RKO (cell line): Measurements from ENCODE around the gene TMEM273.
A peak's percentile ranks its signal among the peaks of the same experiment; 100 is the strongest.

ENCODE experiments used
- DNase-seq: peaks from one replicate; pipeline ENCODE4 v3.0.0-alpha.2; 2016; ENCODE audit warnings: low spot score

The TMEM273 gene

DNA sequence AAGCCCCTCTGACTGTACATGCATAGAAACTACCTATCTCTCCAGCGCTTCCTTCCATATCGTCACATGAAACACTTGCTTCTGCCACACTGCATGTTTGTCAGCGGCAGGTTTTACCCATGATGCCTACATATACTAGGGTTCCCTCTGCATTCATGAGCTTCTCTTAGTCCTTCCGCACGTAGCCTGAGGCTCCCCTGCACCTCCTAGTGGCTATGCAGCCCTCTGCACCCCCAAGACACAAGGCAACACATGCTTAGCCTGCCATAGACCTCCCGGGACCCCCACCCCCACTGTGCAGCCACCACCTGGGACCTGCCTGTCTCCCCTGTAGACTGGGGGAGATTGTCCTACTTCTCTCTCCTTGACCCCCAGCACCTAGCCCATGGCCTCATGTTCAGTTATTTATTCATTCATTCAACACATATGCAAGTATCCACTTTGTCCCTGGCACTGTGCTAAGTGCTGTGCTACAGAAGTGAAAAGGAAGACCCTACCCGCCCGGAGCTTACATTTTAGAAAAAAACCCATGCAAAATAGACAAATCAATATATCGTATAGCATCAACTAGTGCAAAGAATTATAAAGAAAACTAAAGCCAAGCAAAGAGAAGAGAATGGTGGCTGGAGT is 23.5 kb downstream of the TMEM273 start:
- DNase-seq, result no peak

DNA sequence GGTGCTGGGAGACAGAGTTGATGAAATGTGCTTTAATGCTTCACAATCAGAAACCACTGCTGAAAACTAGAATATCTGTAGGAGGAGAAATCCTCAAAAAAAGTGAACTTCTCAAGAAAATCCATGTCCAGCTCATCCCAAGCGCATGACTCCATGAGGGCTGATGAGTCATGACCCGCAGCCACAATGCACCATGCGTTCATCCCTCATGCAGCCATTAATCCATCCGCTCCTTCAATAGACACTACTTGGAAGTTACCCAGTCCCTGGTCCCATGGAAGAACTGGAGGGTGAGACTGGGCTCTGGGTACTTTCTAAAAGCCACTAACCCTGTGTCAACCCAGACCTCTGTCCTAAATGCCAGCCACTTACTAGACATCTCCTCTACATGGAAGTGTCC is 24.4 kb downstream of the TMEM273 start:
- DNase-seq, result peak; percentile 26

DNA sequence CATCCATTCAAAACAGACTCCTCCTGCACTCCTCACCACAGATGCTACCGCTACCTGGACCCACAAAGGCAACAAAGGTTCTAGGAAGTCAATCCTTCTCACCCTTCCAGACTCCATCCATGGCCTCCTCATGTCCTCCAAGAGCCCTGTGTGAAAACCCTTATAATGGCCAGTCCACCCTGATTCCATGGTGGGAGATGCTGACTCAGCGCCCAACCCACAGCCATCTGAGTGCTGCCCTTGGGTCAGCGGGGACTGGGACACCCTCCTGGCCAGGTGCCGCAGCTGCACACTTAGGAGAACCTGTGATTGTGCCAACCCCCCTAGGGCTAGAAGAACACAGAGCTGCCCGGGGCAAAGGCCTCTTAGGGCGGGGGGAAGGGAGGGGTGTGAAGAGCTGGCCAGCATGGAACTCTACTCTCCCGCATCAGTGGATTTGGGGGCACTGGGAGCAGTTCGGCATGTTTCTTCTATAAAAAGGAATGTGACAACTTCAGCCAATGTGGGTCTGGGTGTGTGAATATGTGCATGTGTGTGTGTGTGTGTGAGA is 25.4 kb downstream of the TMEM273 start:
- no peak for DNase-seq

DNA sequence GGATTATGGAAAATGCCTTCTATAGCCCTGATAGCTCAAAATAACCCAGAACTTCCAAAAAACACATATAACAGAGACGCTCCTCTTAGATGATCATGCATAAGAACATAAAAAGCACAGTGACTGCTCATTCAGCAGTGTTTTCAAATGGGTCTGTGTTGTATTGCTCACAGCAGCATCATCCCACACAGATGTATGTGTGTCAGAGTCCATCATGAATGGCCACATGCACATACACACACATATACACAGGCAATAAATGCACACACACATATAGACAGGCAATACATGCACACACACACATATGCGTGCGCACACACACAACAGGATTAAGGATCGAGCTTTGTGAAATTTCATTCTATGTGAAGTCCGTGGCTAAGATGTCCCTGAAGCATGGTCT is 26.1 kb downstream of the TMEM273 start:
- no peak for DNase-seq

DNA sequence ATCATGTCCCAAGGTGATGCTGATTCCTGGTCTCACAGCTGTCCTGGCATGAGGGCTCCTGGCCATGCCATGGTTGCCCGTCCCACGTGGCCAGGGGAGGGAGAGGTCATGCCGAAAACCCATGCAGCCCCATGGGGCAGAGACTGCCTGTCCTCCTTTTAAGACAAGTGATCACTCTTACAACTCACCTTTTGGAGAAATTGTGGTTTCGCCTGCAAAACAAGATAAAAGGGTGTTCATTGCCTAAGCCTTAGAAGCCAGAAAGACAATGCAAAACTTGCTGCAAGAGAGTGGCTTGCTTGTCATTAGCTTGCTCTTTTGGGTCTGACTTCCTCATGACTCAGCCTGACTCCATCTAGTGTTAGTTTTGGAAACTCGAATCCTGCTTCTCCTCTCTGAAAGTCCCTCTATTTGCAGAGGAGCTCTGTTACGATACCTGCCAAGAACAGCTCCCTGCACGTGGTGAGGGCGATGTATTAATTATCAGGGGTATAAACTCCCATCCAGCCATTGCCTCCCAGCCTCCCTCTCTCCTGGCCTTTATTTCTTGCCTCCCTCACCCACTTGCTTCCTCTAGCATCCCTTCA is 26.7 kb downstream of the TMEM273 start:
- peak; percentile 56 for DNase-seq

DNA sequence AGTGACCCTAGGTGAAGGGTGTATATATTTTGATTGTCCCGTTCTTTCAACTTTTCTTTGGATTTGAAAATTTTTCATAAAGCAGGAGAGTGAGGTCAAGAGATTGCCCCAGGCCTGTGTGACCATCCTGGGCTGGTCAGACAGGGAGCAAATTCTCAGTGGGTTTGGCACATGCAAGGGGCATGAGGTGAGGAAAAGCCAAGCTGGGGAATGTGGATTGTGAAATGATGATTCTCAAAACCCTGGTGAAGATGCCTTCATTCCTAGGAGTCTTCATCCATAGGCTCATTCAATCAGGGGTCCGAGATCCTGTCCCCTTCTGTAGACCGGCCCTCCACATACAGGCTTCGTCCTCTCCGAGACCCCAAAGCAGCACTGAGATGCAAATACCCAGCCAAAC is 27.4 kb downstream of the TMEM273 start:
- DNase-seq, result no peak

DNA sequence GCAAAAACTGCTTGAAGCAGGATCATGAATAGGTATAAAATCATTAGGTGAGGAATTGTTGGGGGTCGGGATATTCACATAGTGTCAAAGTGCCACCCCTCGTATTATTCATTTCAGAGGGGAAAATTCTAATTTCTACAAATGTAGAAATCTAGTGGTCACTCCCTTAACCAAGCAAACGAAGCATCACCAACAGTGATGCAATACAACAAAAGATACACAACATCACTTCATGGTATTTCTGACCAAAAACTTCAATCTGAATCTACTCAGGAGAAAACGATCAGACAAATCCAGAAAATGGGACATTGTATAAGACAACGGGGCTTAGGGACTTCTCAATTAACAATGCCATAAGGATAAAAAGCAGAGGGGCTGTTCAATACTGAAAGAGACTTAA is 28.1 kb downstream of the TMEM273 start:
- DNase-seq, result no peak

DNA sequence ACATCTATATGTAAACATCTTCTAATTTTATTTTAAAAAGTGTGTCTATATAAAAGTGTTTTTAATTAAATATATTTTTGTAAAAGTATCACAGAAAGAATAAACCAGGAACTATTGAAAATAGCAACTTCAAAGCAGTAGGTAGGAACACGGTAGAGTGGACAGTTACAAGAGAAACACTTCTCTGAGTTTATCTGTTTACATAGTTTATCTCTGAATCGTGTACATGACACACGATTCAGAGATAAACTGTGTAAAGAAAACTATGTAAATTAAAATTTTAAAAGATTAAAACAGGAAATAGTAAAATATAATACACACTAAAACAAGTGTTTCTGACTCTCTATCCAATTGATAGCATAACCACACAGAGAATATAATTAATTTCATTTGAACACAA is 29.3 kb downstream of the TMEM273 start:
- no peak for DNase-seq

DNA sequence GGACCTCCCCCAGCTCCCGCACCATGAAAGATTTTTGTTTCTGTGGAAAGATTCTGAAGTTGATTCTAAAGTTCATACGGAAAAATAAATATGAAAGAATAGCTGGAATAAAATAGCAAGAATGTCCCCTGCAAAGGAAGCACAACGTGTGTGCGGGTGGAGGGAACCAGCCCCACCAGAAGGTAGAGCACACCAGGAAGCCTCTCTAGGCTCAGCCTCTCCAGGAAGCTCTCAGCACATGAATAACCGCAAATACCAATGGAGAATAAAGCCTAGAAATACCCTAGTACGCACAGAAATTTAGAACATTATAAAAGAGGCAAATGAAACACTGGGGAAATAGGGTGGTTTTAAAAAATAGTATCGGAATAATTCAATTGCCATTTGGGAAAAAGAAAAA is 29.8 kb downstream of the TMEM273 start:
- DNase-seq, result no peak

DNA sequence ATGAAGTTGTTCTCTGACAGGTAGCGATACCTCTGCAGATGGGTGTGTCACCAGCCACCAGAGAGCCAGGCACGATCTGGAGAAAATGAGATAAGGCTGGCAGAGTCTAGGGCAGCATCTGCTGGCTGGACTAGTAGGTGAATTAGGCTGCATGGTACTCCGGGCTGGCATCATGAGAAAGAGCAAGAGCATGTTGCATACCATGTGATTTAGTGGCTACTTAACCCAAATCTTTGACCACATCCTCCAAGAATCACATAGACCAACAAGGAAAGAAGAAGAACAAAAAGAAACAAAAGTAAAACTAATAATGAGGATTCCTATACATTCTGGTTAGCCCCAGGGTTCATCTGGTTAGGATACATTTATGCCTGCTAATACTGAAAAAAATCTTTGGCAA is 31.0 kb downstream of the TMEM273 start:
- DNase-seq, result no peak

DNA sequence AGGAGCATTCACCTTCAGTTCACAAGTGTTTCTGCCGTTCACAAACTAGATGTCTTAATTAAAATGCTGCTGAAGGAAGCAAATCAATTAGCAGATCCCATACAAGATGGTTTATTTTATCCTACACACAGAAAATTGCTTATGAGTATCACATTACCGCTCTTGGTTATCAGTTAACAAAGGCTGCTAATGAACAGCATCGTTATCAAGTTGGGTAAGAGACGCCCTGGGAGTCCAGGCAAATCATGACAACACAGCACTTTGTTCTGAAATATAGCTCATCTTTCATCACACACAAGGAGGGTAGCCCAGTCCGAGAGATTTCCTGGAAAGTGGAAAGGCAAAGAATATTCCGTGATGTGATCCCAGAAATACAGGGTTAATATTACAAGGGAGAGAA is 33.5 kb downstream of the TMEM273 start:
- no peak for DNase-seq

DNA sequence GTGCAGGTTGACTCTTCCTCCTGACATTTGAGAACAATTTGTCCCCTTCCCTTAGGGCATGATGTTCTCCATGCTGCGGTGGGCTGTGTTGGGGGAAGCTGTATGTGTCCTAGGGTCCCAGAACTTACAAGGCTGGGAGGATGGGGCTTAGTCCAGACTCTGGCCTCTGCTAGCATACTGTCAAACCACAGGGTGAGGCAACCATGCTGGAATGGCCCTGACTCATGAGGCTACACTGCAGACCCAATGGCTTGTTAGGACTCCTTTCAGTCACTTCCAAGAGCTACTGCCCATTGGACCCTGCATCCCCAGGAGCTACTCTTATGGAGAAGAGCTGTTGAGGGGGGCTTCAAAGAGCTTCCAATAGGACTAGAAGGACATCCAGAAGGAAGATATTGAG is 34.2 kb downstream of the TMEM273 start:
- no peak for DNase-seq

DNA sequence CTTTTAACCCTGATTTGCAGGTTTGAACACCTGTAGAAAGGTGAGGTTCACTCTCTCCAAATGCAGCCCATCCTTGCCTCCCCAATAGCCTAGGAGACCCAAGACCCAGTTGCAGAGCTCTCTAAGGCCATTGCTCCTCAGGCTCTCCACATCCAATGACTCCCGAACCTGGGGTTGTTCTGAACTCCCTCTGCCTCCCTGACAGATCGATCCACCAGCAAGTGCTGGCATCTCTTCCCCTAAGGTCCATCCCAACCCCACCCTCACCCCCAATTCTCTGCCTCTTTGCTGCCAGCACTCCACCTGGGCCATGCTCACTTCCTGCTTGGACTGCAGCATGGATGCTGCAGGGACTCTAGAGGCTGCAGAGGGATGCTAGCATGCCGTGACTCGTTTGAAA is 35.1 kb downstream of the TMEM273 start:
- DNase-seq, result no peak

DNA sequence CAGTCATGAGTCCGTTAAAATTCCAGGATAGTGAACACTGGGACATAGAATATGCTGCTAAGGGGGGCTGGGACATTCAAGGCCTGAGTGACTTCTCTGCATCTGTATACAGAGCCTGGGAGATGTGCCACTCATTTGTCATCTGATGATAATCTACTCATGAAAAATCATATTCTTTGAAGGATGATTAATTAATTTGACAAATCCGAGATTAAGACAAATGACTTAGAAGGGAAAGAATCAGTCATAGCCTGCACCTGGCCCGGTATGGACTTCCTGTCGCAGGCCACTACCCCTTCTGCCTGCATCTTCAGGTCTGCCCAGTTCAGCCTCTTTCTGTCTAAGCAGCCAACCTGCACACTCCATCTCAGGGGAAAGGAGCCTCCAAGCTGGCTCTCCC is 35.5 kb downstream of the TMEM273 start:
- DNase-seq, result peak; percentile 11

DNA sequence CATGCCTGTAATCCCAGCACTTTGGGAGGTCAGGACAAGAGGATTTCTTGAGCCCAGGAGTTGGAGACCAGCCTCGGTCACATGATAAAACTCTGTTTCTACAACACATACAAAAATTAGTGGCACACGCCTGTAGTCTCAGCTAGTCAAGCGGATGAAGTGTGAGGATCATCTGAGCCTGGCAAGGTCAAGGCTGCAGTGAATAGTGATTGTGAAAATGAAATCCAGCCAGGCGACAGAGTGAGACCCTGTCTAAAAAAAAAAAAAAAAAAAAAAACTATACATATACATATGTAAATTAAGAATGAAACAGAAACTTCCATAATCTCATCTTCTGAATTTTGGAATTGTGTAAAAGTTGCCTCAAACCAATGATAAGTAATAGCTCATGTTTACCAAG is 36.2 kb downstream of the TMEM273 start:
- no peak for DNase-seq

DNA sequence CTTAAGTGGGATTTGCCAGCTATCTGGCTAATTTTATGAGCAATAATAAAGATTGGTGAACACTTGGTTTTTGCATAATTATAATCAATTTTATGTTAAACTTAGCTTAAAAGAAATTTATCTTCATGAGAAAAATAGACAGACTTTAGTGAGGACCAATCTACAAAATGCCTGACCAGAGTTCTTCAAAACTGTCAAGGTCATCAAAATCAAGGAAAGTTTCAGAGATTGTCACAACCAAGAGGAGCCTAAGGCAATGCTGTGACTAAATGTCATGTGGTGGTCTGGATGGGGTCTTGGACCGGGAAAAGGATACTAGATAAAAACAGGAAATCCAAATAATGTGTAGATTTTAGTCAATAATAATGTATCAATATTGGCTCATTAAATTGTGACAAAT is 36.7 kb downstream of the TMEM273 start:
- no peak for DNase-seq

DNA sequence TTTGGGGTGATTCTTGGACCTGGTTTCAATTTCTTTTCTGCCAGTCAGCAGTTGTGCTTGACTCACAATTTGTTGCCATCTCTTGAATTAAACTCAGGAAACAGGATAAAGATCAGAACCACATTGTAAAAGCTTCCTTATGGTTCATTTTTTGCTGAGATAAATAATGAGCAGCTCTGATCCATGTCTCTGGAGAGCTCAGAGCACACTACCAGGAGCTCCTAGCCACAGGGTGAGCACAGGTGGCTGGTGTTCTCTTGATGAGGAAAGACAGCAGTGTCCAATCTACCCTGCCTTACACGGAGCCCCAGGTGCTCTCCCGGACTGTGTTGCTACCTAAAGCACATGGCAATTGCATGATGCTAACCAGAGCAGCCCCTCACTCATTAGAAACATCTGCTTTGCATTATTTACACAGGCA is 37.2 kb downstream of the TMEM273 start:
- no peak for DNase-seq

DNA sequence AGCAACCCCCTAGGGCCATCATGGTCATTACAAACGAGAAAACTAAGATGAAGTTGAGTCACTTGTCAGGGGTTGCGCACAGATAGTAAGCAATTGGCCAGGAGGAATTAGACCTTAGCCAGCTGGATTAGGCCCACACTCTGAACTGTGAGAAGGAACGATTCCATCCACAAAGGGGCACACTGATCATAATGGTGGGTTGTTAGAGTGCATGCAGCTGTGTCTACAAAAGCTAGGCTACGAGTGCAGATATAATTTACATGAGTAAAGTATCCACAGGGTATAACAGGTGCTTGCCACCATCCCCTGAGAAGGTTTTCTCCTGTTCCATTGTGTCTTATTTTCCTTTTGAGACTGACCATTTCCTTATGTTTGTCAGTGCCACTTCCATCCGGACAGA is 37.8 kb downstream of the TMEM273 start:
- no peak for DNase-seq

DNA sequence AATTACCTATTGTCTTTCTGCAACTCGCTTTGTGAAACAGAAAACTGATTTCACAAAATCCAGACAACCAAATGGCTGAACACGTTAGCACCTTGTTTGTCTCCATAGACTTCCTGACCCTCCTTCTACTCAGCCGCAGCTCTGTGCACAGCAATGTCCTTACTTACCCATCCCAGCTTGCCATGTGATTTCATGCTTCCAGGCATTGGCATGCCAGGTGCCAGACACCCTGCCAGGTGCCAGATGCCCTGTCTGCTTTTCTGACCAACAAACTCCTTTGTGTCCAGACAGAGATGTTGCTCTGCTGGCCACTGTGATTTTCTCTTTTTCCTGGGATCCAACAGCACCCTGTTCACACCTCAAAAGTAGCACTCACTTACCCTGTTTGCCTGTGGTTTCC is 38.3 kb downstream of the TMEM273 start:
- DNase-seq, result no peak

DNA sequence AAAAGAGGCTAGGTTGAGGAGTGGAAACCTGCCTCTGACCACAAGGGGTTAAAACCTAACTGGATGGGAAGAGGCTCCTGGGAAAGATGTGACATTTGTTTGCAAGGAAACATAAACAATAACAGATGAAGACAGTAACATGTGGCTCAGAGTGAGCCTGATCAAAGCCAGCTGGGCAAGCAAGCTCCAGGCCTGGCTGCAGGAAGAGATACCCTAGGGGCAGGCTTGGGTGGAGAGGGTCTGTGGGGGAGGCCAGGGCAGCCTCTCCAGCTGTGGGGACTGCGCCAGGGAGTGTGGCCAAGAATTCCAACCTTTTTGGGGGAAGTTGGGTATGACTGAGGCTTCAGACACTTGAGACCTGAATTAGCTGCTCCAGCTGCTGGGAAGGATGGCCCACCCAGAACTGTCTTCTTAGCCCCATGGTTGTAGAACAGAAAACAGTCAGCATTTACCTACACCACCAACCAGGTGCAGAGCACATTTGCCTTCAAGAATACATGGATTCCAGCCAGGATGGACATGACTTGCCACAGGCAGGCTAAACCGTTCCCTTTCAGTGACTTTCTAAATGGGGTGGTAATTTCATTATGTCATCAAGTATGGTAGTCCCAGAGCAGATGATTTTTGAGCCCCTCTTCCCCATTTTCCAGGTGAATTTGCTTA is 44.0 kb downstream of the TMEM273 start:
- no peak for DNase-seq

DNA sequence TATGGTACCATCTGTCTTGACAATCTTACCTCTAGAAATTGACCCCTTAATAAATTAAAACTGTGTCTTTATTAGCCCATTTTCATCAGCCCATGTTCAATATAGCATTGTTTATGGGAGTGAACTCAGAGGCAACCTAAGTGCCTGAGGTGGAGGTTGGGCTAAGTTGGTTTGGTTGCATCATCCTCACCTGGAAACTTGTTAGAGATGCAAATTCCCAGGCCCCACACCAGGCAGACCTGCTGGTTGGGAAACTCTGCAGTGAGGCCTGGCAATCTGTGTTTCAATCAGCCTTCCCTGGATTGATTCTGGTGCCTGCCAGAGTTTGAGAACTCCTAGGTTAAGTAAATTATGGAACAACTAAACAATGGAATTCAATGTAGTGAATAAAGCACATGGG is 44.9 kb downstream of the TMEM273 start:
- no peak for DNase-seq

DNA sequence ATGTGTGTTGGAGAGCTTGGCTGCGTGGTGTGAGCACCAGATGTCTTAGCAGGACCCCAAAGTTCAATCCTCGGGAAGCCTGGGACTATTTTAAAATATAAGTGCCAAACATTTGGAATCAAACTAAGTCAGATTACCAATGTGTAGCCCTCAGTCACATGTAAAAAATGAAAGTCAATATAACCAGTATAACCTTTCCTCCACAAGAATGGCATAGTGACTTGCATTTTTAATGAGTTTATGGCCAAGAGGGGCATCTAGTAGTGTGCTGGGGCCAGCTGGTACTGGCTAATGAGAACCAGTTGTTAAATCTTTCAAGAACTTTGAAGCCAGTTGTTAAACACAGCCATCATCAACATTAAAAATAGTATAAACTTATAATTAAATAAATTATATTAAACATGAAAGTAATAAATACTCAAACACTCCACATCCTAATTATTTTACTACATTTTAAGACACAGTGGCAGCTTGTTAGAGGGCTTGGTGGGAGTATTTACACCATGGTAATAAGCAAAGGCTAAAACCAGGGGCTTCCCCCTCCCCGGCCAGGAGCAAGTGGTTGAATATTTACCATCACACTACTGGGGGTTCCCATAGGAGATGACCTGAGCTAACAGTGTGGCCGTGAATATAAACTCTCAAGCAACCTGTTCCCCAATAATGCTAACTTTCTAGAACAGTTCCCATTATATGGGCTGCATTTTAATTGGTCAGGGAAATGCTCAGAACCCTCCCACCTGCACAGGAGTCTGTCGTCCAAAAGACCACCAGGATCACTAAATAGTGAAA is 46.5 kb downstream of the TMEM273 start:
- no peak for DNase-seq
